ENCODE measurements around the gene TOM1L2.
"Not testable (repeated sequence)": the region's sequence is repeated elsewhere in the genome, so short reads cannot be mapped to it uniquely, and the experiment has no call there.

Gene TOM1L2

DNA sequence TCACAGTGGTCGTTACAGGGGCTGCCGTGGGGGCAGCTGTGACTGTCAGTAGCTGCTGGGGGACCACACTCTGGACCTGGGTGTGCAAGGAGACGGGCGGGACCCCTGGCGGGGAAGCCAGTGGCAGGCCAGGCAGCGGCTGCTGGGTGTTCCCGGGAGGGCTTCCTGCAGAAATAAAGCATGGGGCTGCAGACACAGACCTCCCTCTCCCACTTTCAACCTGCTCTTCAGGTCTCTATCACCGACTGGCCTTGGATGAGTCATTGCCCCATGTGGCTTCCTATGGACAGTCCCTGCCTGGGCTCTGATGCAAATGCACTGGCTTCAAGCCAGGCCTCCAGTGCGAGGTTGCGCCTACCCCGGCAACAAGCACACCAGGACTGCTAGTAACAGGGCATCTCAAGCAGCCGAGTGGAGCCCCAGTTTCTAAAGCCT is 152.6 kb downstream of the TOM1L2 start:
- peak; percentile 30 to 50 for DNase-seq (ENCODE audit: low read depth in 2 of 2)

DNA sequence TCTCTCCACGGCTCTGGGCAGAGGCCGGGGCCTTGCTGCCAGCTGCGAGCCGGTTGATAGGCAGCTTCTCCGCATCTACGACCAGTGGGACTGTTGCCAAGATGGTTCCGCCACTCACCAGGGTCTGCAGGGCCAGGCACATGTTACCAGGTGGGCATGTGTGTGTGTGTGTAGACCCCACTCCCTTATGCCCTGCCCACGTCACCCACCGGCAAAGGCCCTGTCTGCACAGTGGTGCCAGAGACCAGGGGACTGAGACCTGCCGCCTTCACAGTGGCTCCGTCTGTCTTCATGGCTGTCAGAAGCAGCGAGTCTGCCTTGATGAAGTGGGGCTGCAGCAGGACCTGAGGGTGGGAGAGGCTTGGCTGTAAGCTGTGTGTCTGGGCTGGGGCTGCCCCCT is 153.1 kb downstream of the TOM1L2 start:
- no peak for DNase-seq (ENCODE audit: low read depth in 2 of 2)

DNA sequence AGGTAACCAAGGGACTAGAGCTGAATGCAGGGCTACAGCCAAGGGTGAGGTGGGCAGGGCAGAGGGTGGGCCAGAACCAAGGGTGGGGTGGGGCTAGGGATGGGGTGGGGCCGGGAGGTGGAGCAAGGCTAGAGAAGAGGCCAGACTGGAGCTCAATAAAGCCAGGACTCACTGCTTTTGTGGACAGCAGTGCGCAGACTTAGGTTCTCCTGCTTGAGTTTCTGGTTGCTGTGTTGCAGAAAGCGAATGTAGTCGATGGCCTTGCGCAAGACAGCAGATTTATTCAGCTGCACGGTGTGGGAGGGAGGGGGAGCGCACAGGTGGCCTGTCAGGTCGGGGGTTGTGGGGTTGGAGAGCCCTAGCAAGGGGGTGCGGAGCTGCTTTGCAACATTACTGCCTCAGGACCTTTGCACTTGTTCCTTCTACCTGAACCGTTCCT is 154.1 kb downstream of the TOM1L2 start:
- DNase-seq (ENCODE audit: low read depth in 2 of 2) = no peak

DNA sequence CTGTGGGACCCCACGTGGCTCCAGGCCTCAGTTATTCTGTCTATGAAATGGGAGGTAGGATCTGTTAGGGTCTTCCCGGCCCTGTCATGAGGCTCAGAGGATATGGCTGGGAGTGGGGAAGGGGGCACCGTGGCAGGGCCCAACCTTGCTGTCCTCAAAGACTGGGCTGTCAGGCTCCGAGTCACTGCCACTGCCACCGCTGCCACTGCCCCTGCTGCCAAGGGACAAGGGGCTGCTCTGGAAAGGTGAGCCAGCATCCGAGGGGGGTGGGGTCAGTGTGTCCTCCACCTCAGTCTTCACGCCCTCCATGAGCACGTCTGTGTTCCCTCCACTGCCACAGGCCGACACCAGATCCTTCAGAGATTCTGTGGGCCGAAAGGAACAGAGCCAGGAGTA is 154.7 kb downstream of the TOM1L2 start:
- DNase-seq (ENCODE audit: low read depth in 2 of 2) = no peak

DNA sequence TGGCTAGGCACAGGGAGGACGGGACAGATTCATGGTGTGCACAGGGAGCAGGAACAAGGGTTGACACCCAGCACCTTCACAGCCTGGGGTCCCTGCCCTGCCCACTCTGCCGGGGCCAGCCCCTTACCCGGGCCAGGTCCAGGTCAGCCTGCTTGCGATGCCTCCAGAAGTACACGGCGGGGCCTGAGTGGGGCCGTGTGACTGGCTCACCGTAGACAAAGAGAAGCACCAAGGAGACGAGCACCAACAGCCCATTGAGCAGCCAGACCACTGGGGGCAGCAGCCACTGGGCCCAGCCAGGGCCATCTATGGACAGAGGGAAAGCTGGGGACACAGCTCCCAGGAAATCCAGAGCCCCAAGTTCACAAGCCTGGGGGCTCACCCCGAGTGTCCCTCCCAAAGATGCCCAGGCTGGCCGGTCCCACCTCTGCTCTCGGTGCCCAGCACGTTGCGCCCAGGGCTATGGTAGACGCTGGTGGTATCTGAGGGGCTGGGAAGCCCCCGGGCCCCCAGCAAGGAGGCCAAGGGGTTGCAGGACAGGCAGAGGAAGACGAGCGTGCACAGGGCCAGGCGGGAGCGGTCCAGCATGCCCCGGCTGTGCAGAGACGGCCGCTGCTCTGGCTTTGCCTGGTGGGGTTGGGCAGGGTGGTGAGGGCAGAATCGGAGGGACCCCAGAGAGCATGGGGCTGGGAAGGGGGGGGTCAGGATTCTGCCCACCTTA is 155.2 kb downstream of the TOM1L2 start:
- no peak for DNase-seq (ENCODE audit: low read depth in 2 of 2)

DNA sequence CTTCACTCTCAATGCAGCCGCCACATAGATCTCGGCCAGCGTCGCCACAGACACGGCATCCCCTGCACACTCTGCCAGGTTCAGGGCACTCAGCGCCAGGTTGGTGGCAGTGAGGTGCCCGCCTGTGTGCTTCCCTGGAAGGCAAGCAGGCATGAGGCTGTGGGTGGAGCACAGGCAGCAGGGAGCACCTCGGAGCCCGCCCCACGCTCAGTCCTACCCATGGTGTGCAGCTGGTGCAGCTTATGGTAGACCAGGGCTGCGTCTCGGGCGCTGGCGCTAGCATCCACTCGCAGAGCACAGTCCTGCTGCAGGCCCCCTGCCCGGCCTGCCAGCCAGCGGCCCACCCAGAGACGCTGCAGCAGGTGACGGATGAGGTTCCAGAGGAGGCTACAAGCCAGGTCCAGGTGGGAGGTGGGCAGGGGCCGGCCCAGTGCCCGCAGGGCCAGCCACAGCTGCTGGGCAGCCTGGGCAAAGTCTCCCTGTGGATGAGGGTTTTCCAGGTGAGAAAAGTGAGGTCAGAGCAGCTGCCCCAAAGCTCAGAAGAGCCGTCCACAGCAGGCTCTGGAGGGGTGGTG is 155.9 kb downstream of the TOM1L2 start:
- no peak for DNase-seq (ENCODE audit: low read depth in 2 of 2)

GRCh38 chr17:17815436-17816200 is 156.6 kb downstream of the TOM1L2 start:
- DNase-seq (ENCODE audit: low read depth in 2 of 2) = no peak

- no peak for DNase-seq (ENCODE audit: low read depth in 2 of 2)
Observed at GRCh38 chr17:17815062-17815406, 157.2 kb downstream of the TOM1L2 start.

GRCh38 chr17:17814162-17815061 is 157.8 kb downstream of the TOM1L2 start:
- no peak for DNase-seq (ENCODE audit: low read depth in 2 of 2)

DNA sequence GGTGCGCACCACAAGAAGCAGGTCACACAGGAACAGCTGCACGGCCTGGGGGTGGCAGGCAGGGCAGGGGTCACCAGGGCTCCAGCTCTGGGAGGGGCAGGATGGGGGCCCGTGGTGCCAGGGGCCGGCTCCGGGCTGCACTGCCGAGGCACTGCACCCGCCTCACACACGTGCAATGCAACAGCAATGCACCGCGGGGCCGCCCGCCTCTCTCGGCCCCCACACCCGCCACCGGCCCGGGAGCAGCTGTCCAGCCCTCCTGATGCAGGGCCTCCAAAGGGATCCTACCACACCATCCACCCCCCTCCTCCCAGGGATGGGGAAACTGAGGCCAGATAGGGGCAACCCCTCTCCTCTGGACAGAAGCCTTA is 158.5 kb downstream of the TOM1L2 start:
- DNase-seq (ENCODE audit: low read depth in 2 of 2) = no peak

DNA sequence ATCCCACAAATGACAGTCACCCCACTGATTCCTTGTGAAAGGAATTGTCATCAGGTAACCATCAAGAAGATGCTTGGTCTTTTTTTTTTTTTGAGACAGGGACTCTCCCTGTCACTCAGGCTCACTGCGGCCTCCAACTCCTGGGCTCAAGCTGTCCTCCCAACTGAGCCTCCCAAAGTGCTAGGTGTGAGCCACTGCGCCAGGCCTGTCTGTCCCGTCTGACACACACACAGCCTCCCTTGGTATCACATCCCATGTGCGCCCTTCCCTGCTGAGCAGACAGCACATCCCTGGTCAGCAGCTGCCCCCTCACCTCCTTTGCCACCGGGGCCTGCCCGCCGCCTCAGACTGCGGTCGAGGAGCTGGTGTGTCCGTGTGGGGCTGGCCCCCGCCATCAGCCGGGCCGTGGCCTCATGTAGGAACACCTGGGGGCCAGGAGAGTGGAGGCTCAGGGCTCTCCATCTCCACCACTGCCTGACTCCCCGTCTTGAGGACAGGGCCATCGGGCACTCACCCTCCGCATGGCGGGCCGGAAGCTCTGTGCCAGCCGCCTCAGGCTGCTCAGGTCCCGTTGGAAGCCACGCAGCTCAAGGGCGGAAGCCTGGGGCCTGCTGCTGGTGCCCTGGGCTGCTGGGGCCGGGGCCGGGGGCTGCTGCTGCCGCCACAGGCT is 159.0 kb downstream of the TOM1L2 start:
- no peak for DNase-seq (ENCODE audit: low read depth in 2 of 2)

DNA sequence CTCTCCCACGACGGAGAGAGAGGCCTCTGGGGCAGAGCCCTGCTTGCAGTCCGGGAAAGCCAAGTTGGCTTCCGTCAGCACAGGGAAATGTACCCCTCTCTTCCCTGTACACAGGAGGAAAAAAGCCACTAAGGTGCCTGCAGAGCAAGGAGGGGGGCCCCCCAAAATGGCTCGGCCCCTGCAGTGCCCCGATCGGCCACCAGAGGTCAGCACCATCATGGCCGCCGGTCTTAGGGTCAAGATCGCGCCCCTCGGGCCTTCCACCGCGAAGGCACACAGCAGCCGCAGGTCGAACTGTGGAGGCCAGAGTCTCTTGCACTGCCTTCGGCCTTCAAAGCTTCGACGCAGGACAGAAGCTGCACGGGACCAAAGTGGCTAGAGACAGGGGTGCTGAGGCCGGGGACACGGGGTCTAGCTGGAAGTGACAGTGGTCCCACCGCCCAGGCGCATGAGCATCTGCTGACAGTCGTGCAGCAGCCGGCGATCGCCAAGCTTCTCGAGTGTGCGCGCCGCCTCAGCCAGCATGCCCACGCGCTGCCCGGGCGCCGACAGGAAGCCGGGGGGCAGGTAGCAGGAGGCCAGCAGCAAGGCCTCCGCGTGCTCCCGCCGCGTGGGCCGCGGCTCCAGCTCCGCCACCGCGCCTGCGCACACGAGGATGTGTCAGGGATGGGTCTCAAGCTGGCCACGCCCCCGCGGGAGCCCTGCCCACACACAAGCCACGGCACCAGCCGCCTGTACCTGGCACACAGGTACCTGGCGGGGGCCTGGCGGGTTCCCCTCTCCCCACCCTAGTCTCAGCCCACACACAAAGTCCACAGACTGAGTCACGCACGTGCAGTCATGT is 159.8 kb downstream of the TOM1L2 start:
- peak in 1 of 2 donors; percentile 46 for DNase-seq (ENCODE audit: low read depth in 2 of 2)

- no peak for DNase-seq (ENCODE audit: low read depth in 2 of 2)
Observed at GRCh38 chr17:17811381-17812210, 160.6 kb downstream of the TOM1L2 start.

DNA sequence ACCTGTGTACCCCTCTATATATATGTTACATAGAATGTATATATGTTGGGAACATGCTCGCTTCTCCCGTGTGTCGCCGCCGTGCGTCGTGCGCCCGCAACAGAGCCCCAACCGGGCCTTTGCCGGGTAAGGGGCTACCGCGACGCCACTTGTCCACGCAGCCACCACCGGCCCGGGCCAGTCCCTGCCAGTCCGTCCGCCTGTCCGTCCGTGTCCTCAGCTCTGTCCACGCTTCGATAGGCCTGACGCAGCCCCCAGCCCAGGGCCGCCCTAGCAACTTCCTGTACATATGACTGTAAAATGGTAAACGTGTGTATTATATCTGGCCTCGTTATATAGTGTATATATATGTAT is 161.3 kb downstream of the TOM1L2 start:
- no peak for DNase-seq (ENCODE audit: low read depth in 2 of 2)

DNA sequence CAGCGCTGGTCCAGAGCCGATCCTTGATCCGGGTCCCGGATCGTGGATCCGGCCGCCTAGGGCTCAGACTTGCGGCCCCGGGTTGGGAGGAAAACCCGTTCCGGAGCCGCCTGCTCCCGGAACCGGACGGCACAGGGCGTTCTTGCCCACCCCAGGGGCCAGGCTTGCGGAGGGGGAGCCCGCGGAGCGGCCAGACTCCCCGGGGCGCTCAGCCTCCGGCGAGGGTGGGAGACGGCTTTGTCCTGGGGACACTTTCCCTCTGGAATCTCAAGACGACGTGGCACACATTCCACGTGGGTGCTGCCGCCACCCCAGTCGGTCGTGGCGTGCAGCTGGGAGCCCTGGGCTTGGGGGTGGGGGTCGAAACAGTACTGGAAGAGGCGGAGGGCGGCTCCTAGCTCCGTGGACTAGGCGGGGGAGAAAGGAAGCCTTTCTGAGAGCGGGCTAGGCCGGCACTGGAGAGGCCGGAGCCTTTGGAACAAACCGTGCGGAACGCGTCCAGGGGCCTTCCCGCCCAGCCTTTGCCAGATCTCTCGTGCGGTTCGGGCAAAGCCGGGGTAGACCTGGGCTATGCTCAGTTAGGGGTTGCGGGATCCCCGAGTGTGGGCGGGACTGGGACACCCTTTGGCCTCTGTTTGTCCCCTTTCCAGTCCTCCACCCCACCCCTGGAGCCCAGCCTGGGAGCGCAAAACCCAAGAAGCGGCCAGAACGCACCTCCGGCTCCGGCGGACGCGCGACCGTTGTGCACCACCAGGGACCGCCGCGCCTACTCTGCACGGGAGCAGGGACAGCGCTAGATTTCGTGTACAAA is 161.9 kb downstream of the TOM1L2 start:
- DNase-seq (ENCODE audit: low read depth in 2 of 2) = no peak

DNA sequence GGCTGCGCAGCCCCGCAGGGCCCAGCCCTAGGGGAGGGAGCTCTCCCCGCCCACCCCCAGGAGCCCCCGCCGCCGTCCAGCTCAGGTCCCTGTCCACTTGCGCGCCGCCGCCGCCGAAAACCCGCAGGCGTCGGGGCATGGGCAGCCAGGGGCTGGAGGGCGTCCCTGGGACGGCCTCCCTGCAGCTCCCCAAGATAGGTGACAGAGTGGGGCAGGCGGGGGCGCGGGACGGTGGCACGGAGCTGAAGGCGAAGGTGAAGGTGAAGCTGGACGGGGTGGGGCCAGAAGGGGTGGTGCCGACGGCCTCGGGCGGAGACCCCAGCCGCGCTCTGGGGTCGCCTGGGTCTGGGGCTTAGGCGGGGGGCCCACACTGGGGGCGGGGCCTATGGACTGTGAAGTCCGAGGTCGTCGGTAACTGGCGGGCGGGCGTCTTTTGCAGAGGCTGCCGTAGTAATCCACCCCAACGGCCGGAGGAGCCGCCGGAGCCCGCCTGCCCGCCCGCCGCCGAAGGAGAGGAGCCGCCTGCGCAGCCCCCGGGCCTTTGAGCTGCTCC is 162.6 kb downstream of the TOM1L2 start:
- no peak for DNase-seq (ENCODE audit: low read depth in 2 of 2)

DNA sequence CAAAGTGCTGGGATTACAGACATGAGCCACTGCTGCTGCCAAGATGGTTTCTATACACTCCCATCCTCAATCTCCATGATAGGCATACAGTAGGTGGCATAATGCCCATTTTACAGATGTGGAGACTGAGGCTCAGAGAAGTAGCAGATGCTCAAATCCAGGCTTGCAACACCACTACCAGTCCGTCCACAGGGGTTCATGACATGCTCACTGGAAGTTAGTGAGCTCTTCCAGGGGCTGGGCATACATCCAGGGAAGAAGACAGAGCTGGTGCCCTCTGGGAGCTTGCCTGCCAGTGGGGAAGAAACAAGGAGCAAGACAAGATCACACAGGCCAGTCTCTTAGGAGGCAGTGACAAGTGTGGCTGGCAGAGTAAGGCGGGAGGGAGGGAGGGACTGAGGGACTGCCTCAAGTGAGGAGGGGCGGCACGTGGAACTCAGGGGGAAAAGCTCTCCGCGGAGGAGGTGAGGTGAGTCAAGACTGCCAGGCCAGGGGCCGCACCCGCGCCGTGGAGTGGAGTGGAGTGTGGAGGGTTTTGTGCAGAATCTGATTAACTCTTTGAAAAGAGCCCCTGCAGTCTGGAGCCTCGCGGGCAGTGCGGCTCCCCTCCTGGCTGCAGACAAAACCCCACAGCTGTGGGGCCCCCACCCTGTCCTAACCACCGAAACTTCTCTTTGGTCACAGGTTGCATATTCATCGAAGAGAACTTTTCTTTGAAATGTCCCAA is 163.3 kb downstream of the TOM1L2 start:
- DNase-seq (ENCODE audit: low read depth in 2 of 2) = no peak

DNA sequence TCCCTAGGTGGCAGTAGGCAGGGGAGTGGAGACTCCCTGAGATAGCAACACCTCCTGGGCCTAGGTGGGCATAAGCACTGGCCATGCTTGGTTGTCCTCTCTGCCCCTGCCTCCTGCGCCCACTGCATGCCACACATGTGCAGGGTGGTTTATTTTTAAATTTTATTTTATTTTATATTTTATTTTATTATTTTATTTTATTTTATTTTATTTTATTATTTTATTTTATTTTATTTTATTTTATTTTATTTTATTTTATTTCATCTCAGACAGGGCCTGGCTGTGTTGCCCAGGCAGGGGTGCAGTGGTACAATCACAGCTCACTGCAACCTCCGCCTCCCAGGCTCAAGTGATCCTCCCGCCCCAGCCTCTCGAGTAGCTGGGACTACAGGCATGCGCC is 164.0 kb downstream of the TOM1L2 start:
- DNase-seq (ENCODE audit: low read depth in 2 of 2) = not testable (repeated sequence)
